Measurements from ENCODE around the gene LGALS13.
A peak's percentile ranks its signal among the peaks of the same experiment; 100 is the strongest.
"Not testable (repeated sequence)": the region's sequence is repeated elsewhere in the genome, so short reads cannot be mapped to it uniquely, and the experiment has no call there.

Gene LGALS13

DNA sequence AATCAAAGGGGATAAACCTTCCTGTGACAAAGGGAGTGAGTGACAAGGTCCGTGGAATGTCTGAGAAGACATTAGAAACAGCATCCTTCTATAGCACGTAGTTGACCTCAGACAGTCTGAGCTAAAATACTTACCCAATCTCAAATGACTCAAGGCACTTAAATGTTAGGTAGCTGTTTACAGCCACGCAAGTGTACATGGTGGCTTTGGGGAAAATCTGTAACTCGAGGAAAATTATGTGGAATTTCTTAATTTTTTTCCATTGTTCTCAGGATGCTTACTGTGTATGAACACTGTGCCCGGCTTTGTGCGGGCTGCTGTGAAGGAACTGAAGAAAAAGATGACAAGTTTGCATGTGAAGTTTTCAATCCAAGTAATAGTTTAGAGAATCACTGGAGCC, 5.2 kb downstream of the LGALS13 start:
- TF ChIP-seq ZFX (IDR thresholded peaks at IDR 0.05): no peak
- TF ChIP-seq, protein P1, sequence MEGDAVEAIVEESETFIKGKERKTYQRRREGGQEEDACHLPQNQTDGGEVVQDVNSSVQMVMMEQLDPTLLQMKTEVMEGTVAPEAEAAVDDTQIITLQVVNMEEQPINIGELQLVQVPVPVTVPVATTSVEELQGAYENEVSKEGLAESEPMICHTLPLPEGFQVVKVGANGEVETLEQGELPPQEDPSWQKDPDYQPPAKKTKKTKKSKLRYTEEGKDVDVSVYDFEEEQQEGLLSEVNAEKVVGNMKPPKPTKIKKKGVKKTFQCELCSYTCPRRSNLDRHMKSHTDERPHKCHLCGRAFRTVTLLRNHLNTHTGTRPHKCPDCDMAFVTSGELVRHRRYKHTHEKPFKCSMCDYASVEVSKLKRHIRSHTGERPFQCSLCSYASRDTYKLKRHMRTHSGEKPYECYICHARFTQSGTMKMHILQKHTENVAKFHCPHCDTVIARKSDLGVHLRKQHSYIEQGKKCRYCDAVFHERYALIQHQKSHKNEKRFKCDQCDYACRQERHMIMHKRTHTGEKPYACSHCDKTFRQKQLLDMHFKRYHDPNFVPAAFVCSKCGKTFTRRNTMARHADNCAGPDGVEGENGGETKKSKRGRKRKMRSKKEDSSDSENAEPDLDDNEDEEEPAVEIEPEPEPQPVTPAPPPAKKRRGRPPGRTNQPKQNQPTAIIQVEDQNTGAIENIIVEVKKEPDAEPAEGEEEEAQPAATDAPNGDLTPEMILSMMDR (conservative IDR thresholded peaks at IDR 0.05): no peak
- H3K27ac ChIP-seq: no peak overlapping the region

DNA sequence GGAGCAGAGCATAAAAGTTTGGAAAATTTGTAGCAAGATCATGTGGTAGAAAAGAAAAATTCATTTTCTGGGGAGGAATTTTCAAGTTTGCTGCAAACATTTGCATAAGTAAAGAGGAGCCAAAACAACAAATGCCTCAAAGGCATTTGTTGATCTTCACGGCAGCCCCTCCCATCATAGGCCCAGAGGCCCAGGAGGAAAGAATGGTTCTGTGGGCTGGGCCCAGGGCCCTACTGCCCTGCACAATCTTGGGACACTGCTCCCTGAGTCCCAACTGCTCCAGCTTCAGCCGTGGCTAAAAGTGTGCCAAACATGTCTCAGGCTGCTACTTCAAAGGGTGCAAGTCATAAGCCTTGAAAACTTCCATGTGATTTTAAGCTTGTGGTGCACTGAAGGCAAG, 11.3 kb downstream of the LGALS13 start:
- H3K27ac ChIP-seq: no peak overlapping the region
- TF ChIP-seq, protein P1 (conservative IDR thresholded peaks at IDR 0.05): no peak
- TF ChIP-seq ZFX (IDR thresholded peaks at IDR 0.05): no peak

DNA sequence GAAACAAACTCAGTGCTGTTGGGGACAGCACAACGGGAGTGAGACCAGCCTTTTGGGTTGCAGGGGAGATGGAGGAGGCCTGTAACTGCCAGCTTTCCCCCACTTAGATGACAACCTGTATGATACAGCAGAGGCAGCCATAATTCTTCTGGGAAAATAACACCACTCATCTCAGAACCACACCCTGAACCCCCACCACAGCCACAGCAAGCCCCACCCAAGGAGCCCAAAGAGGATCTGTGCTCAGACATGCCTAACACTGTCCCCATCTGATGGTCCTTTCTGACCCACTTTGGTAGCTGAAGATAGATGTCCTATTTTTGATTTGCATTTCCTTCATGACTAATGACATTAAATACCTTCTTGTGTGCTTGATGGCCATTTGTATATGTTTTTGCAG, 15.4 kb downstream of the LGALS13 start:
- no peak overlapping the region for H3K27ac ChIP-seq

DNA sequence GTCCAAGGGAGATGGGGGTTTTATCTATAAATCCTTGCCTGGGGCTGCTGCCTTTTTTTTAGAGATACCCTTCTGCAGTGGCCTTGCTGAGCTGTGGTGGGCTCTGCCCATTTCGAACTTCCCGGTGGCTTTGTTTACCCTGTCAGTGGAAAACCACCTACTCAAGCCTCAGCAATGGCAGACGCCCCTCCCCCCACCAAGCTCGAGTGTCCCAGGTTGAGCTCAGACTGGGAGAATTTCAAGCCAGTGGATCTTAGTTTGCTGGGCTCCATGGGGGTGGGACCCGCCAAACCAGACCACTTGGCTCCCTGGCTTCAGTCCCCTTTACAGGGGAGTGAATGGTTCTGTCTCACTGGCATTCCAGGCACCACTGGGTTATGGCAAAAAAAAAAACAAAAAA, 21.6 kb downstream of the LGALS13 start:
- TF ChIP-seq, protein P1 (conservative IDR thresholded peaks at IDR 0.05): no peak
- no peak for TF ChIP-seq ZFX (IDR thresholded peaks at IDR 0.05)
- H3K27ac ChIP-seq: no peak overlapping the region

More for the DNA sequence above, 15.4 kb downstream of the LGALS13 start:
- no peak for TF ChIP-seq ZFX (IDR thresholded peaks at IDR 0.05)
- TF ChIP-seq, protein P1 (conservative IDR thresholded peaks at IDR 0.05): no peak

DNA sequence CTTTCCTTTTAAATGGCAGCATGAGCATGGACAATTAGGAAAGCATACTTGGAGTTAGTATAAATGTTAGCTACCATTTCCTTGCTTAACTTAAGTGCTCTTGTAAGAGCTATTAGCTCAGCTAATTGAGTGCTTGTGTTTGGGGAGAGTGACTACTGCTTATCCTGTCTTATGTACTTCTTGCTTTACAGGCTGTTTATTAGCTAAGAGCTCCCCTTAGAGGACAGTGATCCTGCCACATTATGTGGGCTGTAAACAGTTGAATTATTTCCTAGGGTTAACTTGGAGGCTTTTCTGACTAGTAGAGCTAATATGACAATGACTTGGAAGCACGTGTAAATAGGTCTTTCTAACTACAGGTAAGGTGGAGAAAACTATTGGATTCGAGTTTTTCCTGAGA, 25.3 kb downstream of the LGALS13 start:
- not testable (repeated sequence) for H3K27ac ChIP-seq
- TF ChIP-seq, protein P1 (conservative IDR thresholded peaks at IDR 0.05): peak; percentile 34

DNA sequence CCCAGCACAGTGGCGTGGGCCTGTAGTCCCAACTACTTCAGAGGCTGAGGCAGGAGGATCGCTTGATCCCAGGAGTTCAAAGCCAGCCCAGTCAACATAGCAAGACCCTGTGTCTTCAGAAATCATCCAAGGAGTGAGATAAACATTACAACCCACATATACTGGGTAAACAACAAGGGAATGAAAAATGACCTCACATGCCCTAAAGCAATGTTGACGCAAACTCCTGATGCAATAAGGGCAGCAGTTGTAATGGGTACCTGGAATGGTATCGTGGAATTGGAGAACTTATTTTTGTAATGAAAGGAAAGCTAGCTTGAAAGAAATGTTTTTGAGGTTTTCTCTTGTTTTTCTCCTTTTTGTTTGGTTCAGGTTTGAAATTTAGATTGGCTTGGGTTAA, 28.9 kb downstream of the LGALS13 start:
- H3K27ac ChIP-seq: no peak overlapping the region
- TF ChIP-seq ZFX (IDR thresholded peaks at IDR 0.05): no peak
- TF ChIP-seq, protein P1 (conservative IDR thresholded peaks at IDR 0.05): no peak

DNA sequence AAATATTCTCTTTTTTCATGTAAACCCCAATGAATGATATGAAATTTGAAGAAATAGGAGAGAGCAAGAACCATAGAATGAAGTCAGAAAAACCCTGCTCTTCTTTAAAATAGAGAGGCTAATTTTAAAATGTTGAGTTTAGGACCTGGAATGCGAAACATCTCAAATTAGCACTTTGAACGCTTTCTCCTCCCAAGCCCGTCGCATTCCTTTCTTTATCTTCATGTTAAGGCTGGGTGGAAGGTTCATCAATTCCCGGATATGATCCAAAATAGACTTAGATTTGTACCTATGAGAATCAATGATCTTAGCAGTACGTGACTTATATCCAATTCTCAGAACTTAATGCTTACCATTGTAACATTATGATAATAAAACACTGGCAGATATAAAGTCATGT, 29.3 kb downstream of the LGALS13 start:
- no peak for TF ChIP-seq ZFX (IDR thresholded peaks at IDR 0.05)
- TF ChIP-seq, protein P1 (conservative IDR thresholded peaks at IDR 0.05): no peak
- H3K27ac ChIP-seq: no peak overlapping the region
